ENCODE results near the gene PDIA4.

DNA sequence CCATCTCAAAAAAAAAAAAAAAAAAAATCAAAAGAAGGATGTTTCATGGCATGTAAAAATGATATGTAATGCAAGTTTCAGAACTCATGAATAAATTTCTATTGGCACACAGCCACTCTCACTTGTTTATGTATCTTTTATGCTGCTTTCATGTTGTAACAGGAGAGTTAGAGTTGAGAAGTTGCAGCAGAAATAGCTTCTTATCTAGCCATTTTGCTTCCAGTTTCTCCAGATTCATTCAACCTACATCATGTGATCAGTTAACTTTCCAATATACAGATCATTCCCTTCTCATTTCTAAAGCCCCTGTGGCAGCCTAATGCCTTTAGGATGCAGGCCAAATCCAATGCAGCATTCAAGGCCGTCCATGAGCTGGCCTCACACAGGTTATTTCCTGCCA, 31.9 kb upstream of the PDIA4 start:
- TF ChIP-seq EZH2 (IDR thresholded peaks at IDR 0.05; ENCODE audit: borderline replicate concordance), result no peak
- TF ChIP-seq, protein P1, sequence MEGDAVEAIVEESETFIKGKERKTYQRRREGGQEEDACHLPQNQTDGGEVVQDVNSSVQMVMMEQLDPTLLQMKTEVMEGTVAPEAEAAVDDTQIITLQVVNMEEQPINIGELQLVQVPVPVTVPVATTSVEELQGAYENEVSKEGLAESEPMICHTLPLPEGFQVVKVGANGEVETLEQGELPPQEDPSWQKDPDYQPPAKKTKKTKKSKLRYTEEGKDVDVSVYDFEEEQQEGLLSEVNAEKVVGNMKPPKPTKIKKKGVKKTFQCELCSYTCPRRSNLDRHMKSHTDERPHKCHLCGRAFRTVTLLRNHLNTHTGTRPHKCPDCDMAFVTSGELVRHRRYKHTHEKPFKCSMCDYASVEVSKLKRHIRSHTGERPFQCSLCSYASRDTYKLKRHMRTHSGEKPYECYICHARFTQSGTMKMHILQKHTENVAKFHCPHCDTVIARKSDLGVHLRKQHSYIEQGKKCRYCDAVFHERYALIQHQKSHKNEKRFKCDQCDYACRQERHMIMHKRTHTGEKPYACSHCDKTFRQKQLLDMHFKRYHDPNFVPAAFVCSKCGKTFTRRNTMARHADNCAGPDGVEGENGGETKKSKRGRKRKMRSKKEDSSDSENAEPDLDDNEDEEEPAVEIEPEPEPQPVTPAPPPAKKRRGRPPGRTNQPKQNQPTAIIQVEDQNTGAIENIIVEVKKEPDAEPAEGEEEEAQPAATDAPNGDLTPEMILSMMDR (IDR thresholded peaks at IDR 0.05; ENCODE audit: poor library complexity), result no peak
